HG02678 (cell line): ENCODE measurements around the gene ZRANB3.

Experiments
- ATAC-seq: cut with Tn5 transposase; IDR thresholded peaks from one replicate; pipeline ENCODE4 v1.9.1; 2021; ENCODE audit warnings: mild to moderate bottlenecking, moderate library complexity; ENCODE audit not compliant: unreplicated experiment

Gene ZRANB3

DNA sequence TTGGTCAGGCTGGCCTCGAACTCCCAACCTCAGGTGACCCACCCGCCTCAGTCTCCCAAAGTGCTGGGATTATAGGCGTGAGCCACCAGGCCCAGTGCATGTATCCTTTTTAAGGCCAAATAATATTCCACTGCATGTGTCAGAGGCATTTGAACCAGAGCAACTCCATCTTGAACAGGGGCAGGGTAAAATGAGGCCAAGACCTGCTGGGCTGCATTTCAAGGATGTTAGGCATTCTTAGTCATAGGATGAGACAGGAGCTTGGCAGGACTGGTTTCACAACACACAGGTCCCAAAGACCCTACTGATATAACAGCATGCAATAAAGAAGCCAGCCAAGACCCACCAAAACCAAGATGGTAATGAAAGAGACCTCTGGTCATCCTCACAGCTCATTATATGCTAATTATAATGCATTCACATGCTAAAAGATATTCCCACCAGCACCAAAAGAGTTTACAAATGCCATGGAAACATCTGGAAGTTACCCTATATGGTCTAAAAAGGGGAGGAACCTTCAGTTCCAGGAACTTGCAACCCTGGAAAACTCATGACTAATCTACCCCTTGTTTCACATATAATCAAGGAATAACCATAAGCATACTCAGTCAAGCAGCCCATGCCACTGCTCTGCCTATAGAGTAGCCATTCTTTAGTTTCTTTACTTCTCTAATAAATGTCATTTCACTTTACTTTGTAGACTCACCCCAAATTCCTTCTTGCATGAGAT is 274.3 kb downstream of the ZRANB3 start:
- ATAC-seq, result no peak

DNA sequence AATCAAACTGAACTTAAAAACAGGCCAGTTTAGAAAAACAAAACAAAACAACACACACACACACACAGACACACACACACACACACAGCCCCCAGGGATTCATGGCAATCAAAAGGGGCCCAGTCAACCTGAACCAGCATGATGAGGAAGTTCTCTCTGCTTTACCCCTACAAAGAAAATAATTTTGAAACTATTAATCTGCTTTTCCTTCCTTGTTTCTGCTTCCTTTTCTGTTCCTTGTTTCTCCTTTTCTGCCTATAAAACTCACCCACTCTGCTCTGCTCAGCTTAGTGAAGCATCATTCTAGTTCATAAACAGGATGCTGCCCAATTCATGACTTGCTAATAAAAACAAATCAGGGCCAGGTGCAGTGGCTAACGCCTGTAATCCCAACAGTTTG is 275.8 kb downstream of the ZRANB3 start:
- ATAC-seq, result no peak

DNA sequence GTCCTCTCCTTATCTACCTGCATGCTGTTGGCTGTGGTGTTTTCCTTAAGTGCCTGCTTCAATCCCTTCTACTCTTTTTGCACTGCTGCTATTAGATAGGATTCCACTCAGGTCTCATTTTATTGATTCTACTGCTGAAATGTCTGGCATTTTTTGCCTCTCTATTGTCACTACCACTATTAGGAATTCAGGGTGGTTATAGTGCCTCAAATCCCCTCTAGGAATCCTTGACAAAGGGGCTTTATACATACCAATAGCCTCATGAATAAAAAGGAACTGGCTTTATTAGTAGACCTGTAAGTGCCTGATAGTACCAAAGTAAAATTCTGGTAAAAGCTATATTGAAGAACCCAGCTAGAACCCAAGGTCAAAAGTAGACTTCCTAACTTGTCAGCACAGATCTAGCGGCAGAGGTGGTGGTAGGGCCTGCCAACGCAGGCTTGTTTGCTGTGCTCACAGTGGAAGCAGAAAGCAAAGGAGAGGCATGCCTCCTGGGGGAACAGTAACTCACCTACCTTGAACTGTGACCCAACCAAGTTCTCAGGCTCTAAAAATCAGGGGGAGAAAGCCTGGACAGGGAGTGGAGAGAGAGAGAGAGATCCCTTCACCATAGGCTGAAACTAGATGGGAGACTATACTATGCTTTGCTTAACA is 278.1 kb downstream of the ZRANB3 start:
- ATAC-seq, result no peak

DNA sequence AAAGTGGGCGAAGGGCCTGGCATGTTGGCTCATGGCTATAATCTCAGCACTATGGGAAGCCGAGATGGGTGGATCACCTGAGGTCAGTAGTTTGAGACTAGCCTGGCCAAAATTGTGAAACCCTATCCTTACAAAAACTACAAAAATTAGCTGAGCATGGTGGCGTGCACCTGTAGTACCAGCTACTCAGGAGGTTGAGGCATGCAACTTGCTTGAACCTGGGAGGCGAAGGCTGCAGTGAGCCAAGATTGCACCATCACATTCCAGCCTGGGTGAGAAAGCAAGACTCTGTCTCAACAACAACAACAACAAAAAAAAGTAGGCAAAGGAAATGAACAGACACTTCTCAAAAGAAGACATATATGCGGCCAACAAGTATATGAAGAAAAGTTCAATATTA is 282.4 kb downstream of the ZRANB3 start:
- no peak for ATAC-seq

DNA sequence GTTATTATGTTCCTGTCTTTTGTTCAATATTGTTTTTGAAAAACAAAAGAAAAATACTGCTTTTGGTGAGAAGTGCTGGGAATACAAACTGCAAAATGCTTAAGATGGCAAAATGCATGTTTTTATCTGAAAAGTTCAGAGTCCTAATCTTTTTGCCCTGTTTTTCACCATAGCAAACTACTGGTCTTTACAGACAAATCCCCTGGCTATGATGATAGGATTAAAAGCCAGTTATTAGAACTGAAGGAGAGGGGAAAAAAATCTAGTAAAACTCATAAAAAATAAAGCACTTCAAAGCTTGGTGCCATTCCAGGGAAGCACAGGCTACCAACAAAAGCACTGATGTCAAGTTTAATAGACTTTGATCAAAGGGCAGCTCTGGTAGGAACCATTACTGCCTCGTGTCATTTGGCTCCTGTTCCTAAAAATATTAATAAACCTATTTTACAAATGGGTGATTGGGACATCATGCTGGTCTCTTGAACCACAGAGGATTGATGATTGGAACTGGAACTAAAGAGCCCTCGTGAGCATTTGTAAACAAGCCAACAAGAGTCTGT is 284.2 kb downstream of the ZRANB3 start:
- ATAC-seq, result no peak

DNA sequence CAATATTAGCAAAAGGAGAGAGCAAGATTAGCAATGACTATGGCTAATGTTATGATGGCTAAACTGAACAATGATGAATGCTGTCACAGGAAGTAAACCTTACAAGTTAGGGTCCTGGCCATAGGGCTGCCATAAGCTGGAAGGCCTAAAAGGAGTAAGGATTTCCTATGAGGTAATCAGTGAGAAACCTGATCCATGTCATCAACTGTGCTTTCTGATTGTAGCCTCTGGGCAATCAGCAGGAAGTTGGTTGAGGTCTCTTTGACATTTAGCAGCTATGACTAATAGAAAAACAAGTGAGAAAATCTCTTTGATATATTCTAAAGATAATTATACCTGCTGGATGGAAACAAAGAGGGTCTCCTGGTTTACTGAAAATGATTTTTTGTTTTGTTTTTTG is 285.9 kb downstream of the ZRANB3 start:
- no peak for ATAC-seq

DNA sequence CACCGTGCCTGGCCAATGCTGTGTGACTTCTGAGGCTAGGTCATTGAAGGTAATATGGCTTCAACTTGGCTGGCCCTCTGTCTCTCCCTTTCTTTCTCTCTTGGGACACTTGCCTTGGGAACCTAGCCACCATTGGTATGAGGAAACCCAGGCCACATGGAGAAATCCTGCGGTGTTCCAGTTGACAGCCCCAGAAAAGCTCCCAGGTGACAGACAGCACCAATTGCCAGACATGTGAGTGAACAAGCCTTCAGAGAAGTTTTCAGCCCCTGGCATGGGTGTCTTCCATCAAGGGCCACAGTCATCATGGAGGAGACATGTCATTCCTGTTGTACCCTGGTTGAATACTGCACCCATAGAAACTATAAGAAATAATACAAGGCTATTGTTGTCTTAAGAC is 292.4 kb downstream of the ZRANB3 start:
- no peak for ATAC-seq

DNA sequence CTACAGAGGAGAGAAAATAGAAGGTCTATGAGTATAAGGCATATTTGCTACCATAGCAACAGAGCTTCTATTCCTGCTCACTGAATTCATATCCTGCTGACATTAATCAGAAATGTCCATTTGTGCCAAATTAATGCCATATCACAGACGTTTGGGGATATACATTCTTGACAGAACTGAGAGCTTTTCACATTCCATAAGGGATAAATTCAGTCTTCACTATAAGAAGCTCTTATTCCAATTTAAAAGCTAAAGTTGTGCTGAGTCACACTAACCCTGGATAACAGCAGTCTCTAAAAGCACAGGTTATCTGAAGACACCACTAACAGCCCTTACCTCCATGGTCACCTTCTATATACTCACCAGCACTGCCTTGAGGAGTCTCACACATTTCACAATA is 300.9 kb downstream of the ZRANB3 start:
- ATAC-seq, result no peak

DNA sequence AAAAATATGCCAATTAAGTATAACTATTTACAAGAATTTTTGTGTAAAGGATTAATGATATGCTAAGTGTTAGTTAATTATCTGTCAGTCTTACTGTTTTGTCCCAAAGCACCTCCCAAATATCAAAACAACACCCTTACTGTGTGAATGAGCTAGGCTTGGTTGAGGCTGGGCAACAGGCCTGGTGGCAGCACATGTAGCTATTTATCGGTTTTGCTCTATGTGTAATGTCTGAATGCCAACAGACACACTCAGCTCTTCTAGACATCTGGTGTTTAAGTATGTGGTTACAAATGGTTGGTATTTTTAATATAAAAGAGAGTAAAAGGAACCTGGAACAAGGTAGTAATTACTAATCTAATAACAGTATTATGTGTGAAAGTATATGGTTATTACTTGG is 303.6 kb downstream of the ZRANB3 start:
- ATAC-seq, result no peak

DNA sequence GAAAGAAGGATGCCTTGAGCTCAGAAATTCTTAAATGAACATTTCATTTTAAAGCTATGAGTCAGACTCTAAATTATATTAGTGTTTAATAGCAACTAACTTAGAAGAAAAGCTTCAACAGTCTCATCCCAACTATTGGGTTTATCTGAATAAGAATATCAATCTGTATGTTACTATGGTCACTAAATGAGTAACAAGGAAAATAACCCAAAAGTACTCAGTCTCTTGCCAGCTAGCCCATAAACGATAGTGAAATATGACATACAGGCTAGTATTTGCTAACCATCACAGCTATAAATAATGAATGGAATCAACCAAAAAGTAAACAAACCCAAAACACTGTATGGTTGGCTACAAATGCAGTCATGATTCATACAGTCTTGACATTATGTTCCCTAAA is 304.1 kb downstream of the ZRANB3 start:
- no peak for ATAC-seq

DNA sequence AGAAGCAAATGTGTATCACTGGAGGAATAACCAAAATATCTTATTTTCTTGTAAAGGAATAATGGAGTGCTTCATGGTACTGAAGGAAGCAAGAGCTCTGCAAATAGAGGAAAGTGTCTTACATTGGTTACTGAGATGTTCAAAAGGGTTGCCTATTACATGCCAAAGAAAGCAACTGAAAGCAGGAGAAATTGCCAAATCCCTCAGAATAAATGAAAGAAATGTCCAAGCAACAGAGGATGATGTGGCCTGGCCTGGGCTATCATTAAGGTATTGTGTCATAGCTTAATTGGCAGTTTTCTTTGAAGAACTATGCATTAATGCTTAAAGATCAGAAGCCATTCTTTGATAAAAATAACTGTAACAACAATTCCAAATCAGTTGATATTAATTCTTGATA is 305.2 kb downstream of the ZRANB3 start:
- ATAC-seq, result no peak

DNA sequence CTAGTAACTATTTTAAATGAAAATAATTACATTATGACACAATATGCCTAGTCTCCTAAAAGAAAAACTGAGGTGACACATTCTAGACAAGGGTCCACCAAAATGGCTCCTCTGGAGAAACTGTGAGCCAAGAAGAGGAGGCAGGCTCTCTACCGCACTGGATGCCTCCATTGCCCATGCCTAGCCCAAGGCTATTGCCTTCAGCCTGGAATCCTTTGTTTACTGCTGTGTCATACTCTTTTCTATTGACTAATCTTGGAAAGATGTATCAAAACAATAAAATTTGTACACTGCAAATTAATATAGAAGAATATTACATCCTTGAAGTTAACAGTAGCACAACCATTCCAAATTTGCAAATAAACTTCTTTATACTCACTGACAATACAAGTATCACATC is 311.8 kb downstream of the ZRANB3 start:
- ATAC-seq, result no peak

DNA sequence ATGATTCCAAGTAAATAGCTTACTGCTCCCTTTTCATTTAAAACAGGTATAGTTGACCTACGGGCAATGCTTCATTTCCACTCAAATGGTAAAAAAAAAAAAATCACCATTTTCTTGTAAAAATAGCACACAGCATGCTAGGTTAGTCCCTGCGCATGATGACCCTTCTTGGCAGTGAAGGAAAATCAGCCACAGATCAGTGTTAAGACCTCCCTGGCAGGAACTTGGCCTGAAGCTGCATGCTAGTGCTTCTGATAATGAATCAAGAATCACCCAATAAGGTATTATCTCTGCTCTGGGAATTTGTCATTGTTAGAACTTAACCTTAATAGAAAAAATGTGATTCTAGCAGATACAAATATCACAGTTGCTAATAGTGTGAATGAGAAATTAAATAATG is 312.6 kb downstream of the ZRANB3 start:
- ATAC-seq, result no peak

DNA sequence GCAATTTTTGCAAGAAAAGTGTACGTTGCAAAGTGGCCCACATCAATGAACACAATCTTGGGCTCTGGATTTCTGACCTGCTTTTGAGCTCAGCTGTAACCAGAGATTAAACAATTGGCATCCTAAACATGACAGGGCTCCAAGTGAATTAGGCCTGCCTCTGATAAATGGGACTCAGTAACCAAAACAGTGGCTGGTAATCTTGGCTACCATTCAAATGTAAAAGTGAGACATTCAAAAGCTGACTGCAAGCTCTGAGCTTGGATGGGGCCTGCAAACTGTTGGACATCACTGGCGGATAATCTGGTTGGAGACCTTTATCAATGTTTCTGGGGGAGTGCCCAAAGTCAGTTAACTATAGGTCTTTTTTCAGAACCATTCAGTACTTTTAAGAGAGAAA is 318.3 kb downstream of the ZRANB3 start:
- no peak for ATAC-seq

DNA sequence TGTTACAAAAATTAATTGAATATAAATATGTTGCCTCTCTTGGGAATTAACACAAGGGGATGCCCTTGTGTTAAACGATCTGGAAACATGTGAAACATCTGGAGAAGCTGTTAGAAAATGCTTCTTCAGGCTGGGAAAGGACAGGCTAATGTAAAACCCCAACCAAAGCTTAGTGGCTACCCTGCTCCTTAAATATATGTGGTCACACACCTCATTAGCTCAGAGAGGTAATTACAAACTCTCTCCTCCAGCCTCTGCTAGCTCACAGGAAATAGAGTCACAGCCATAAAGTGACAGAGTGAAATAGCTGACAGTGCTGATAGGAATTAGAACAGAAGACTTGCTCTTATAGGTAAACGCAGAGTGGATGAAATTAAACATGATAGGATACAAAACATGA is 323.0 kb downstream of the ZRANB3 start:
- ATAC-seq, result no peak

DNA sequence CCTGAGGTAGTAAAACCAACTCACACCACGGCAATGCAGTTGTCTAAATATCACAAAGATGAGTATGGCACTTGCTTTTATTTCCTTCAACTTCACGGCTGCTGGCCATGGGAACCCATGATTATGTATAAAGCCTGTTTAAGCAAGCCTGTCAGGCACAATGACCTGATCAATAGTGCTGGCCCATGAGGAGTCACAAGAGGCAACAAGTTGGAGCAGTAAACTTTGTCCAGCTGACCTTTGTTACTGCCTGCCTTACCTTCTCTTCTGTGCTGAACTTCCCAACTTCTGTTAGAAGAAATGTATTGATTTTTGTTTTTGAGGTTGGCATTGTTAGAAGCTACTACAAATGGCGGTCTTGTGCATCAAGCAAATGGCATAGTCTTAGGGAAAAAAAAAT is 327.1 kb downstream of the ZRANB3 start:
- no peak for ATAC-seq

DNA sequence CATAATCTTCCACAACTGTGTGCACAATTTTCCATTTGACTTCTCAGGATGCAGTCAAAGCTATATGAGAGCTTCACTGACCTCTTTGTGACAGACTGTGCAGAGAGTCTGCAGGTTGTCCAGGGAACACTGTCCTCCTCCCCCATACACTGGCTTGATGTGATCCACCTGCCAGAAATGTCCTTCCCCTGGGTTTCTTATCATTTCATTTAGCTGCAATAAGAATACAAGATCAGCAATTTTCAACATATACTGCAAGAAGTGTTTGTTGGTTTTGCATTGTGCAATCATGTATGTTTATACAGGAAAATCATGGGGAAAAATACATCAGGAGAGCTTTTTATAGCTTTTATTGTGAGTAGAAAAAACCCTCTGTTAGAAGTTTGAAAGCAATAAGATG is 328.3 kb downstream of the ZRANB3 start:
- ATAC-seq, result no peak

DNA sequence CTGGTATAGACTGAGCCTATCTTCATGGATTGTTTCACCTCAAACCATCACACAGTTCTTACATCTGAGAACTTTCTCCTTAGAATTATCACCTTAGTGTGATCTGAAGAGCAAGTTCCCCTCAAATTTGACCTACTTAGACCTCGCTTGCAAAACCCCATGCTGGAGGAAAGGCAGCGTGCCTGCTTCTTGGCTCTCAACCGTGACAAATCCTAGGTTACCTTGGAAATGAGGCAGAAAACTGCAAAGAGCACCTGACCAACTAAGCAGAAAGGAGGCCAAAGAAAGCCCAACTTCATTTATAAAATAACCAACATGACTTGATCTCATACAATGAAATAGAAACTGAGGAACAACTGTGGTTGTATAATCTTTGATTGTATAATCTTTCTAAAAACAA is 332.5 kb downstream of the ZRANB3 start:
- no peak for ATAC-seq

DNA sequence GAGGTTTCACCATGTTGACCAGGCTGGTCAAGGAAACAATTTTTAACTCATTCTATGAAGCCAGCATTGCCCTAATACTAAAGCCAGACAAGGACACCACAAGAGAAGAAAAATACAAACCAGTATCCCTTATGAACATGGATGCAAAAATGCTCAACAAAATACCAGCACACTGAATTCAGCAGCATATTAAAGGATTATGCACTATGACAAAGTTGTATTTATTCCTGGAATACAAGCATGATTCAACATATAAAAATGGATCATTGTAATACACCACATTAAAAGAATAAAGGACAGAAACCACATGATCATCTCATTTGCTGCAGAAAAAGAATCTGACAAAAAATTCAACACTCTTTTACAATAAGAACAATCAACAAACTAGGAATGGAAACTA is 340.2 kb downstream of the ZRANB3 start:
- no peak for ATAC-seq

DNA sequence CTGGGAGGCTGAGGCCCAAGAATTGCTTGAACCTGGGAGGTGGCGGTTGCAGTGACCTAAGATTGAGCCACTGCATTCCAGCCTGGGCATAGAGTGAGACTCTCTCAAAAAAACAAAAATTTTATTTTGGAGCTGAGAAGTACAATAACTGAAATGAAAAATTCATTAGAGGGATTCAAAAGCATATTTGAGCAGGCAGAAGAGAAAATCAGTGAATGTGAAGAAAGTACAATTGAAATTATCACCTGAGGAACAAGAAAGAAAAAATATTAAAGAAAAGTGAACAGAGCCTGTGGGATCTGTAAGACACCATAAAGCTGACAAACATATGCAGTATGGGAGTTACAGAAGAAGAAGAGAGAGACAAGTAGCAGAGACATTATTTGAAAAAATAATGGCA is 341.9 kb downstream of the ZRANB3 start:
- no peak for ATAC-seq

DNA sequence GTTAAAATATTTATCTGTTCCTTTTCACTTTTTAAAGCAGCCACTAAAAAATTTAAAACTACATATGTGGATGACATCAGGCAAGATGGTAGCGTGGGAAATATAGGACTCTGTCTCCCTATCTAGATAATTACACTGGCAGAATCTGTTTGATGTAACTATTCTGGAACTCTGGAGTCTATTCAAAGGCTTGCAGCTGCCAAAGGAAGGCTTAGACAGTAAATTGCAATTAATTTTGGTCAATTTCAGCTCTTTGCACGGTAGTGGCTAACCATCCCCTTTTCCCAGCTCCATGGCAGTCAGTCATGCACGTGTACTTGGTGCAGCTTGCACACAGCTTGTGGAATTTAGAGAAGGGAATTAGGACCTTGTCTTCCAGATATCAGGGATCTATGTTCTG is 343.7 kb downstream of the ZRANB3 start:
- no peak for ATAC-seq

DNA sequence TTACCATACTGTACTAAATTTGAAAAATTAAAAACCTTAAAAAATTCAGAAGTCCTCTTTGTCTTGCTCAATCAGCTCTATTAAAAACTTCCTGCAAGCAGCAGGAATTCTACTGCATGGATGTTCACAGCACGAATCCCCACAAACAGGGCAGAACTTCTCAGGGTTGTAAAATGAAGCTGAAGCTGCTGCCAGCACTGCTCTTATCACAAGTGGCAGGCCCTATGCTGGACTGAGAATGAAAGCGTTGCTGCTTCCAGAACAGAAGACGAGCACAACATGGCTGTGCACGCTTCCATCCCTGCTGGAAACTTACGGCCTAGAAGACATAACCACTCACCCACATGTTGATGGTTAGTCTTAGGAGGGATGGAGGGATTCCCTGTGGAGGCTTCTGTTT is 345.0 kb downstream of the ZRANB3 start:
- no peak for ATAC-seq

DNA sequence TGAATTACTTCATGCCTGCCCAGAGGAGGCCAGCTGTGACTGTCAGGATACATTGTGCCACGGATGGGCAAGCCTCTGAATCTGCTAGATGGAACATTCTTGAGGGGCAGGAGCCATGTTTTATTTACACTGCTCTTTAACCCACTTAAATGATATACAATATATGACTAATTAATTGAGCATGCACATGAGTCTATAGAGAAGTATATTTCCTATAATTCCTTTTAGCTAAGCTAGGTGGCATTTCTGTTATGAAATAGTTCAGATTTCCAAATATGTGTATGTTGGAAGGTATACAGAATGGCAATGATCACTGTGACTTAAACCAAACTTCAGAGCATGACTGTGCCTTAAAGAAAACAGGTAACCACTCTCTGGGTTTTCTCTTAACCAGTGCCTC is 347.2 kb downstream of the ZRANB3 start:
- no peak for ATAC-seq
